Measurements from ENCODE around the gene PPAN.

Gene PPAN

GRCh38 chr19:10126213-10126639 is 20.1 kb downstream of the PPAN start:
- TF ChIP-seq PATZ1 (CRISPR knock-in tag; IDR thresholded peaks at IDR 0.05; ENCODE audit: borderline replicate concordance) (no peak), ESRRG (CRISPR knock-in tag; IDR thresholded peaks at IDR 0.05) (no peak), CSDC2 (CRISPR knock-in tag; IDR thresholded peaks at IDR 0.05) (no peak), ZC3H10 (CRISPR knock-in tag; IDR thresholded peaks at IDR 0.05) (no peak), POU6F1 (CRISPR knock-in tag; IDR thresholded peaks at IDR 0.05; ENCODE audit: borderline replicate concordance, low read depth) (no peak), ISL1 (CRISPR knock-in tag; IDR thresholded peaks at IDR 0.05) (no peak), ZNF565 (CRISPR knock-in tag; conservative IDR thresholded peaks at IDR 0.05; ENCODE audit: low read depth) (no peak), RARB (CRISPR knock-in tag; IDR thresholded peaks at IDR 0.05) (no peak)
- ATAC-seq, result no peak

- TF ChIP-seq OSR1 (CRISPR knock-in tag; IDR thresholded peaks at IDR 0.05) (no peak), TSHZ2 (CRISPR knock-in tag; IDR thresholded peaks at IDR 0.05) (no peak), GLIS3 (CRISPR knock-in tag; IDR thresholded peaks at IDR 0.05) (no peak), ZNF565 (CRISPR knock-in tag; conservative IDR thresholded peaks at IDR 0.05; ENCODE audit: low read depth) (no peak), PATZ1 (CRISPR knock-in tag; IDR thresholded peaks at IDR 0.05; ENCODE audit: borderline replicate concordance) (no peak), PPARA (CRISPR knock-in tag; IDR thresholded peaks at IDR 0.05; ENCODE audit: borderline replicate concordance) (no peak), ISL1 (CRISPR knock-in tag; IDR thresholded peaks at IDR 0.05) (no peak), RARB (CRISPR knock-in tag; IDR thresholded peaks at IDR 0.05) (no peak), CSRNP3 (CRISPR knock-in tag; IDR thresholded peaks at IDR 0.05) (no peak), TCF4 (CRISPR knock-in tag; IDR thresholded peaks at IDR 0.05; ENCODE audit: borderline replicate concordance) (no peak), ZNF8 (CRISPR knock-in tag; IDR thresholded peaks at IDR 0.05) (no peak), CSDC2 (CRISPR knock-in tag; IDR thresholded peaks at IDR 0.05) (no peak)
- no peak for ATAC-seq
Observed at GRCh38 chr19:10132905-10133304, 26.7 kb downstream of the PPAN start.

- no peak for ATAC-seq
- TF ChIP-seq ARNTL (CRISPR knock-in tag; IDR thresholded peaks at IDR 0.05; ENCODE audit: borderline replicate concordance, low read depth), result no peak
- no peak for TF ChIP-seq TCF4 (CRISPR knock-in tag; IDR thresholded peaks at IDR 0.05; ENCODE audit: borderline replicate concordance)
- TF ChIP-seq CSDC2 (CRISPR knock-in tag; IDR thresholded peaks at IDR 0.05), result no peak
- no peak for TF ChIP-seq SNAI2 (CRISPR knock-in tag; IDR thresholded peaks at IDR 0.05)
- no peak for TF ChIP-seq BACH2 (CRISPR knock-in tag; IDR thresholded peaks at IDR 0.05; ENCODE audit: borderline replicate concordance)
- no peak for TF ChIP-seq ZNF565 (CRISPR knock-in tag; conservative IDR thresholded peaks at IDR 0.05; ENCODE audit: low read depth)
- TF ChIP-seq CSRNP3 (CRISPR knock-in tag; IDR thresholded peaks at IDR 0.05), result no peak
- no peak for TF ChIP-seq ISL1 (CRISPR knock-in tag; IDR thresholded peaks at IDR 0.05)
- no peak for TF ChIP-seq POU6F1 (CRISPR knock-in tag; IDR thresholded peaks at IDR 0.05; ENCODE audit: borderline replicate concordance, low read depth)
- TF ChIP-seq ESRRG (CRISPR knock-in tag; IDR thresholded peaks at IDR 0.05), result no peak
Observed at GRCh38 chr19:10133596-10133995, 27.4 kb downstream of the PPAN start.
